KMS-11 (cell line): ENCODE measurements around the gene CLSTN1.

Source experiments
- H2AFZ ChIP-seq: fragments of 200-600 bp; sonication (generic); 2 replicates; pipeline ENCODE4 v1.6.1; 2016; ENCODE audit warnings: antibody characterized with exemption, mixed run types, low read depth
- H3K27ac ChIP-seq: fragments of 200-600 bp; sonication (generic); 2 replicates; pipeline ENCODE4 v1.6.1; 2016; ENCODE audit warnings: mild to moderate bottlenecking, mixed run types
- H3K27me3 ChIP-seq: fragments of 200-600 bp; sonication (generic); 2 replicates; pipeline ENCODE4 v1.6.1; 2017; ENCODE audit warnings: mild to moderate bottlenecking, low read depth, mixed run types, moderate library complexity; ENCODE audit not compliant: insufficient read depth
- H3K36me3 ChIP-seq: fragments of 200-600 bp; sonication (generic); 2 replicates; pipeline ENCODE4 v1.6.1; 2017; ENCODE audit warnings: mild to moderate bottlenecking, mixed run types; ENCODE audit not compliant: insufficient read depth
- H3K4me1 ChIP-seq: fragments of 200-600 bp; sonication (generic); 2 replicates; pipeline ENCODE4 v1.6.1; 2016; ENCODE audit warnings: mild to moderate bottlenecking, low read depth, mixed run types; ENCODE audit not compliant: poor library complexity, severe bottlenecking
- H3K4me2 ChIP-seq: fragments of 200-600 bp; sonication (generic); 2 replicates; pipeline ENCODE4 v1.7.0; 2016; ENCODE audit warnings: mild to moderate bottlenecking, mixed run types
- H3K4me3 ChIP-seq: fragments of 200-600 bp; sonication (generic); IDR thresholded peaks from 2 replicates; pipeline ENCODE4 v1.6.1; 2017; ENCODE audit warnings: low read depth, low read length, mixed read lengths; ENCODE audit not compliant: insufficient read depth
- H3K79me2 ChIP-seq: fragments of 200-600 bp; sonication (generic); 2 replicates; pipeline ENCODE4 v1.6.1; 2016; ENCODE audit warnings: low read depth, mixed run types; ENCODE audit not compliant: insufficient read depth
- H3K9ac ChIP-seq: fragments of 200-600 bp; sonication (generic); 2 replicates; pipeline ENCODE4 v1.6.1; 2016; ENCODE audit warnings: mild to moderate bottlenecking, mixed run types
- H4K20me1 ChIP-seq: fragments of 200-600 bp; sonication (generic); 2 replicates; pipeline ENCODE4 v1.6.1; 2016; ENCODE audit warnings: mild to moderate bottlenecking, mixed run types; ENCODE audit not compliant: insufficient read depth
- CTCF ChIP-seq: fragments of 200-600 bp; sonication (generic); conservative IDR thresholded peaks from 2 replicates; pipeline ENCODE4 v1.6.1; 2017; ENCODE audit warnings: low read depth, mild to moderate bottlenecking, antibody characterized with exemption, low read length, moderate library complexity, mixed read lengths

CLSTN1 gene

DNA sequence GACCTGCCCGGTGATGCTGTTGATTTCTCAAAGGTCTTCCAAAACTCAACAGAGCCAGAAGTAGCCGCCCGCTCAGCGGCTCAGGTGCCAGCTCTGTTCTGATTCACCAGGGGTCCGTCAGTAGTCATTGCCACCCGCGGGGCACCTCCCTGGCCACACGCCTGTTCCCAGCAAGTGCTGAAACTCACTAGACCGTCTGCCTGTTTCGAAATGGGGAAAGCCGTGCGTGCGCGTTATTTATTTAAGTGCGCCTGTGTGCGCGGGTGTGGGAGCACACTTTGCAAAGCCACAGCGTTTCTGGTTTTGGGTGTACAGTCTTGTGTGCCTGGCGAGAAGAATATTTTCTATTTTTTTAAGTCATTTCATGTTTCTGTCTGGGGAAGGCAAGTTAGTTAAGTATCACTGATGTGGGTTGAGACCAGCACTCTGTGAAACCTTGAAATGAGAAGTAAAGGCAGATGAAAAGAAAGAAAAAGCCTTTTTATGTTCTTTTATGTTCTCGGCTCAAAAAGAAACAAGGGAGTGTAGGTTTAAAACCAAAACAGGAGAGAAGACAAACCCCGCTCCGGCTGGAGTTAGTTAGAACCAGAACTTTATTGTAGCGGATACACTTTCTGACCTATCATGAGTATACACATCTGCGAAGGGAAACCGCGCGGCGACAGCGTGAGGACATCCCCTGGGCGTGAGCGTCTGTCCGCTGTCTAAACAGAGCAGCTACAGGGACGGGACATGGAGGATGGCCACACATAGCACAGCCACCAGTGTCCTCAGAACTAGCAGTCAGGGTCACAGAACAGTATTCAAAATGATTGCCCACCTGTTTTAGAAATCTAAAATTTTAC is 95.1 kb downstream of the CLSTN1 start:
- Histone ChIP-seq H3K36me3 (peaks cover 11% of the 10 kb centered on the region), H3K27ac (no peak overlapping the region), H4K20me1 (no peaks in the 10 kb centered on the region)

GRCh38 chr1:9726905-9727595 is 96.7 kb downstream of the CLSTN1 start:
- no peak overlapping the region for H3K4me2 ChIP-seq
- H4K20me1 ChIP-seq, result no peaks in the 10 kb centered on the region
- no peaks in the 10 kb centered on the region for H3K4me1 ChIP-seq
- peaks cover 6% of the 10 kb centered on the region; the same call in 1 of the 2 replicates for H3K36me3 ChIP-seq
- H2AFZ ChIP-seq, result no peak overlapping the region
- no peaks in the 10 kb centered on the region for H3K27me3 ChIP-seq
- H3K4me3 ChIP-seq, result no peak overlapping the region
- H3K9ac ChIP-seq, result no peak overlapping the region
- H3K79me2 ChIP-seq, result no peaks in the 10 kb centered on the region
- no peak overlapping the region for H3K27ac ChIP-seq
- TF ChIP-seq CTCF, result no peak

More for the DNA sequence above, 95.1 kb downstream of the CLSTN1 start:
- no peaks in the 10 kb centered on the region for H3K27me3 ChIP-seq
- H3K4me3 ChIP-seq, result no peak overlapping the region
- no peak overlapping the region for H2AFZ ChIP-seq
- no peaks in the 10 kb centered on the region for H3K4me1 ChIP-seq
- H3K79me2 ChIP-seq, result no peaks in the 10 kb centered on the region
- H3K9ac ChIP-seq, result no peak overlapping the region
- H3K4me2 ChIP-seq, result no peak overlapping the region
- TF ChIP-seq CTCF, result no peak

DNA sequence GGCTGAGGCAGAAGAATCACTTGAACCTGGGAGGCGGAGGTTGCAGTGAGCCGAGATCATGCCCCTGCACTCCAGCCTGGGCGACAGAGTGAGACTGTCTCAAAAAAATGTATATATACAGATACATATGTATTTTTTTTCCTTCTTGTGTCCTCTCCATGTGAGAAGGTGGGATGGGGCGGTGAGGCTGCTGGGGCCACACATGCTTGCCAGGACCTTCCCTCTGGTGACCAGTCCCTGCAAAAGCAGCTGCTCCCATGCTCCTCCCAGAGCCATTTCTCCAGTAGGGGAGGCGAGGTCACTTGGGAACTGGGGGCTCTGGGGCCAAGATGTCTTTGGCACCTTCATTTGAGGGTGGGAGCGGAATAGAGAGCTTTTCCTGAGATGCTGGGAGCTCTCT is 97.4 kb downstream of the CLSTN1 start:
- no peaks in the 10 kb centered on the region for H4K20me1 ChIP-seq
- H3K4me1 ChIP-seq, result peaks cover 3% of the 10 kb centered on the region
- no peaks in the 10 kb centered on the region for H3K27me3 ChIP-seq
- no peak overlapping the region for H2AFZ ChIP-seq
- no peak for TF ChIP-seq CTCF
- no peak overlapping the region for H3K27ac ChIP-seq
- no peak overlapping the region for H3K9ac ChIP-seq
- H3K36me3 ChIP-seq, result peaks cover 2% of the 10 kb centered on the region; the same call in 1 of the 2 replicates
- H3K4me3 ChIP-seq, result no peak overlapping the region
- no peaks in the 10 kb centered on the region for H3K79me2 ChIP-seq
- no peak overlapping the region for H3K4me2 ChIP-seq

- Histone ChIP-seq H3K4me1 (peaks cover 5% of the 10 kb centered on the region), H3K9ac (no peak overlapping the region), H3K79me2 (no peaks in the 10 kb centered on the region), H3K36me3 (no peaks in the 10 kb centered on the region), H3K27ac (no peak overlapping the region), H3K27me3 (no peaks in the 10 kb centered on the region), H2AFZ (no peak overlapping the region), H4K20me1 (no peaks in the 10 kb centered on the region), H3K4me3 (no peak overlapping the region), H3K4me2 (no peak overlapping the region)
- peak; percentile 79 for TF ChIP-seq CTCF
Observed at GRCh38 chr1:9724706-9725476, 98.9 kb downstream of the CLSTN1 start.
